ENCODE data around the gene OSGEP.

OSGEP gene

GRCh38 chr14:20454516-20455354 is at the start of gene OSGEP, which contains the start of gene APEX1:
TSS of gene OSGEP (minus strand) at chr14:20454812. CDS start at chr14:20454683, 129 bp downstream.
TSS of gene APEX1 (plus strand) at chr14:20455226. CDS start at chr14:20455646, 420 bp downstream.
- peak; percentile 99 for DNase-seq

GRCh38 chr14:20503898-20504297 is 49.3 kb upstream of the OSGEP start:
- no peak for DNase-seq

GRCh38 chr14:20501346-20501745 is 46.7 kb upstream of the OSGEP start:
- no peak for DNase-seq

GRCh38 chr14:20499881-20500280 is 45.3 kb upstream of the OSGEP start:
- DNase-seq = no peak

- no peak for DNase-seq
Measured at GRCh38 chr14:20499108-20499507, 44.5 kb upstream of the OSGEP start.

GRCh38 chr14:20498622-20499021 is 44.0 kb upstream of the OSGEP start:
- DNase-seq = no peak

- DNase-seq = no peak
Measured at GRCh38 chr14:20494935-20495766, 40.5 kb upstream of the OSGEP start.

GRCh38 chr14:20493634-20494033 is 39.0 kb upstream of the OSGEP start:
- no peak for DNase-seq

GRCh38 chr14:20492486-20492885 is 37.9 kb upstream of the OSGEP start:
- DNase-seq = no peak

- no peak for DNase-seq
Measured at GRCh38 chr14:20490563-20490962, 36.0 kb upstream of the OSGEP start.

GRCh38 chr14:20489093-20489994 is 34.7 kb upstream of the OSGEP start:
- no peak for DNase-seq

- DNase-seq = no peak
Measured at GRCh38 chr14:20487396-20487725, 32.7 kb upstream of the OSGEP start.

- no peak for DNase-seq
Measured at GRCh38 chr14:20486684-20487395, 32.2 kb upstream of the OSGEP start.

- DNase-seq = no peak
Measured at GRCh38 chr14:20485900-20486299, 31.3 kb upstream of the OSGEP start.

GRCh38 chr14:20482382-20482781 is 27.8 kb upstream of the OSGEP start:
- DNase-seq = no peak

- no peak for DNase-seq
Measured at GRCh38 chr14:20478894-20479293, 24.3 kb upstream of the OSGEP start.

GRCh38 chr14:20477211-20477876 is 22.7 kb upstream of the OSGEP start:
- peak; percentile 33 for DNase-seq

GRCh38 chr14:20476776-20477175 is 22.2 kb upstream of the OSGEP start:
- DNase-seq = no peak

GRCh38 chr14:20472536-20473169 is 18.0 kb upstream of the OSGEP start:
- no peak for DNase-seq

- no peak for DNase-seq
Measured at GRCh38 chr14:20470603-20470901, 15.9 kb upstream of the OSGEP start.

- no peak for DNase-seq
Measured at GRCh38 chr14:20469890-20470602, 15.4 kb upstream of the OSGEP start.

Data from retina (tissue), 1 donor.